ENCODE results near the gene MRPS27.
"Not testable (repeated sequence)": the region's sequence is repeated elsewhere in the genome, so short reads cannot be mapped to it uniquely, and the experiment has no call there.

Gene MRPS27

DNA sequence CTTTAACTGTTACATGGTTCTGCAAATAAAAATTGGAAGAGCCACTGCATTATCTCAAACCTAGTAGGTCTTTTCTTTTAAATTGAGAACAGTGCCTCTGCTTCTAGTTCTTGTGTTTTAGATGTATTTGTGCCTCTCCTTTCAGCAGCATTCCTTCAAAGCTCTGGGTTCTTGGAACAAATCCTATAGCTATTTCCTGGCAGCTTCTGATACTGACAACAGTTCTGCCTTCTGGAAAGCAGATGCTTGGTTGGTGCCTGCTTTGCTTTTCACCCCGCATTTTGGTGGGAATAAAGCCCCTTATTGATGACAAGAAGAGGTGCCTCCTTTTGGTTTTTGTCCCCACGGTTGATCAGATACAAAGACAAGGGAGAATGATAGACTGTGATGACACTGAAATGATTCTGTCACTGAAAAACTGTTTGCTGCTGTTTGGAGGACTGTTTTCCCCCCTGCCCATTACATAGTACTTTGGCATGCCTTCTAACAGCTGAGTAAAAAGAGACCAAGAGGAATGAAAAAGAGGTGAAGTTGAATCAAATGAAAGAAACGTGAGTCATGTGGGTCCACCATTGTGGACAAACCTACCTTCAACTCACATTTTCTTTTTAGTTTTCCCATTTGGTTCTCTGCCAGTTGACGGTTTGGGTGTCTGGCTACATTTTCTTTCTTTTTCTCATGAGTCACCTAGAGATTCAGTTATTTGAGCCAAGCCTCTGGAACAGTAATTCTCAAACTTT, 5.7 kb upstream of the MRPS27 start:
- no peak for DNase-seq (ENCODE audit: low read depth, low spot score)

DNA sequence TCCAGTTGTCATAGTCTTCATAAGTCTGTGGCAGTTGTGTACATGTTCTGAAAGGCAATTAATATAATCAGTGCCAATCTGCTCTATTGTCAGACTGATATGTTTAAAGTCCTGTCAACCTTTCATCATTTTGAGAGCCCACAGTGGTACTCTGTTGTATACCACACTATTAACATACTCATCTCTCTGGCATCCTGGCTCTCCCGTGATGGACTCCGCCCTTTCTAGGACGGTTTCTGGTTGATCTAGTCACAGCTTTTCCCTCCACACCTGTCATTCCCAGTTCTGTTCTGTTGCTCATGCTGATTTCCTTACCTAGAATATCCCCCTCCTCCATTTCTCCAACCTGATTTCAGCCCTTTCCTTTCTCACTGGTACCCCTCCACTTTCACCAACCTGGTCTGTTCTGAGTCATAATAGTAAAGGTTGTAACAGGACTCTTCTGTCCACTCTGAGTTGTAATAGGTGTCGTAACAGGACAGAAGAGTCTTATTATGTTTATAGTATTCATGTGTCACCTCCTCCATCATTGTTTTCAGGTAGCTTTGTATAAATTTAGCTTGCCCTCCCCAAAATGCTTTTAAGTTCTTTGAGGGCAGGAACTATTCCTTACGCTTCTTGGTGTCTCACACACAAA, 4.3 kb upstream of the MRPS27 start:
- no peak for DNase-seq (ENCODE audit: low read depth, low spot score)

DNA sequence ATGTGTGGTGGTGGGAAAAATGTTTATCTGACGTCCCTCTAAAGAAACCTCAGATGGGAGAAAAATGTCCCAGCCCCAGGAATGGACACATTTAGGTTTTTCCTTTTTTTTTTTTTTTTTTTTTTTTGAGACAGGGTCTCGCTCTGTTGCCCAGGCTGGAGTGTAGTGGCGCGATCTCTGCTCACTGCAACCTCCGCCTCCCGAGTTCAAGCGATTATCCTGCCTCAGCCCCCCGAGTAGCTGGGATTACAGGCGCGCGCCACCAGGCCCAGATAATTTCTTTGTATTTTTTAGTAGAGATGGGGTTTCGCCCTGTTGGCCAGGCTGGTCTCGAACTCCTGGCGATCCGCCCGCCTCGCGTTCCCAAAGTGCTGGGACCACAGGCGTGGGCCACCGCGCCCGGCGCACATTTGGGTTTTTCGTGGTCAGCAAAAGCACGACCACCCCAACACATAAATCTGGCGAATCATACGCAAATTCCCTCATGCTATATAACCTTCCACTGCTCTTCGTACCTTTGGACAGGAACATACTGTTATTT, 535 bp downstream of the MRPS27 start:
- not testable (repeated sequence) for DNase-seq (ENCODE audit: low read depth, low spot score)

DNA sequence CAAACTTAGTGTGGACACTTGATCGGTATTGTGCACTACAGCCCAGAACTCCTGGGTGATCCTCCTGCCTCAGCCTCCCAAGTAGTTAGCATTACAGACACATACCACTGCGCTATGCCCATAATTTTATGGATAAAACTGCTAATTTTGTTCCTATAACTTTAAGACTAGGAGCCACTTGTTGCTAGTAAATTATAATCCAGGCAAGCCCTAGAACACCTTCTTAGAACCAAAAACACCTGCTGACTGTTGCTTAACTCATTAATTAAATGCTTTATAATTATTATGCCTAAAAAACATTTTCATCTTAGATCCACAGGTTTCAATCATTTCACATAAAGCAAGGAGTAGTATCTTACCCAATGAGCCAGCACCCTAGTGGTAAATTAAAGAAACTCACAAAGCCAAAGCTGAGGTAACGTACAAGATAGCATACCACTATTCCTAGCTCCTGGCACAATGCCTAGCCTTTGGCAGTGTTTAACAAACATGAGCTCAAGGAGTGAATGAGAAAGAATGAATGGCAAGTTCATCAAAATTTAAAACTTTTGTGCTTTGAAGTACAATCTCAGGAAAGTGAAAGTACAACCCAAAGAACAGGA, 5.4 kb downstream of the MRPS27 start:
- DNase-seq (ENCODE audit: low read depth, low spot score): no peak

DNA sequence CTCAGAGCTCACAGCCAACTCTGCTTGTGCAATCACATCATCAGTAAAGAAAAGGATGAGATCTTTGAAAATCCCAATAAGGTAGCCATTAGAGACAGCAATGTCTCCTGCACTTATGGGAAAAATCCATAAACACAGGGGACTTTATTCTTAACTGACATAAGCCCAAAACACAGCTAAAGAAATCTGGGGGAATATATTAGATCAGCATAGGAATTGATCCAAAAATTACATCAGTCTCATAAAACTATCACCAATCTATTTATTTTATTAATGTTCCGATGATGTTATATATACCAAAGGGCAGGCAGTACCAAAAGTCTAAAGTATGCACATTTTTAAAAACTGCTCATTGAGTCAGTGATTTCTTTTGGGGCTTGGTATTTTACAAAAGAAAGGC, 6.9 kb downstream of the MRPS27 start:
- DNase-seq (ENCODE audit: low read depth, low spot score): no peak

DNA sequence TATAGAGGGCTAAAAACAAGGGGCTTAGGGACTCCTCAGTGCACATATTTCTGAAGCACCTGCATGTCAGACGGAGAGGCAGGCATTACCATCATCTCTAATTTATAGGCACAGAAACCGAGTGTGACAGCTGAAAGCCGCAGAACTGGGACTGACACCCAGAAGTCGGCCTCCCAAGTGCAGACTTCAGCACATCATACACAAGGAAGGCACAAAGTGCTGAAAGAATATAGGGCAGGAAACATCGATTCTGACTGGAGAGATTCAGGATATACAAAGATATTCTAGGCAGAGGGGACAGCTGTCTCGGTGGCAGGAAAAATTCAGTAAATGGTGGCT, 11.2 kb downstream of the MRPS27 start:
- DNase-seq (ENCODE audit: low read depth, low spot score): no peak

DNA sequence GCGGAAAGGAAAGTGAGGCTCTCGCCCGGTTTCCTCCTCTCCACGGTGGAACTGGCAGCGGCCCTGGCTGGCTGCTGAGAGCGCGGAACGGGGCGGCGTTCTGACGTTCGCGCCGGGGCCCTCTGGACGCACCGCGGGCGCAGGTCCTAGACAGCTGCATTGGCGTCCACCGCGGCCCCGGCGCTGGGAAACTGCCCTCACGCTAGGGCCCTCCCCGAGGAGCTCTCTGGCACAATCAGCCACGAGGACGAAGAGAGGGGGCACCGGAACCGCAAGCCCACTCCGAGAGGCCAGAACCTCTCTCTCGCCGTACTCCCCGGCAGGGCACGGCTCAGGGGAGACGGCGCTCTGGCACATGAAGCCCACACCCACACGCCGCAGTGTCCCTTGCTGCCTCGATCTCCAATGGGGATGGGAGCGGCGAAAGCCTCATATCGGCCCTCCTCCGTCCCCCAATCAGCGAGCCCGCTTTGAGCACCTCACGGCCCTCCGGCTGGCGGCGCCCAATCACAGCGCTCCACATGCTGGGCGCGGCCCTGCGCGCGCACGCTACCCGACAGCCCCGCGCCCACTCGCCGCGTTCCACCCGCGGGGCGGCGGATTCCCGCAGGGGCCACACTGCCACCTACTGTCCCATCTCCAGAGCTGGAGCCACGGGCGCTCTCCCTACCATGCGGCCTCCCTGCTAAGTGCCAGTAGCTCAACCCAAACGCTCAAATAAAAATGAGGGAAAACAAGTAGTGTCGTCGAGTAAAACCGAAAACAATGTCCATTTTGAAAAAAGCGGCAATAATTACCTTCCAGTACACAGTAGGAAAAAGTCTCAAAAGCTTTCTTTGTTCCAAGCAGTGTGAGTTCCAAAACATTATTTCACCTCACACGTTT, 11.8 kb downstream of the MRPS27 start:
- peak; percentile 90 for DNase-seq (ENCODE audit: low read depth, low spot score)

DNA sequence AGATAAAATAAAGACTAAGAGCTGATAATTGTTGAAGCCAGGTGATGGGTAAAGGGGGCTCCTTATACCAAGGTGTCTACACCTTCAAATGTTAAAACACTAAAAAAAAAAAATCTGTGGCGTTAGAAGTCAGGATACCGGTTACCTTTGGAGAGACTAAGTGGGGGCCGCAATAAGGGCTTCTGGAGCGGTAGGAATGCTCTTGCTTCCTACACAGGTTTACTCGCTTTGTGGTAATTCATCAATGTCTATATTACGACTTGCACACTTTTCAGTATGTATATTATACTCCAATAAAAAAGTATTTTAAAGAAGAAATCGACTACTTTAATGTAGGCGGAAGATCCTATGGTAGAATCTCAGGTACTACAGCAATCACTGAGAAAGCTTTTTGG, 12.5 kb downstream of the MRPS27 start:
- no peak for DNase-seq (ENCODE audit: low read depth, low spot score)

DNA sequence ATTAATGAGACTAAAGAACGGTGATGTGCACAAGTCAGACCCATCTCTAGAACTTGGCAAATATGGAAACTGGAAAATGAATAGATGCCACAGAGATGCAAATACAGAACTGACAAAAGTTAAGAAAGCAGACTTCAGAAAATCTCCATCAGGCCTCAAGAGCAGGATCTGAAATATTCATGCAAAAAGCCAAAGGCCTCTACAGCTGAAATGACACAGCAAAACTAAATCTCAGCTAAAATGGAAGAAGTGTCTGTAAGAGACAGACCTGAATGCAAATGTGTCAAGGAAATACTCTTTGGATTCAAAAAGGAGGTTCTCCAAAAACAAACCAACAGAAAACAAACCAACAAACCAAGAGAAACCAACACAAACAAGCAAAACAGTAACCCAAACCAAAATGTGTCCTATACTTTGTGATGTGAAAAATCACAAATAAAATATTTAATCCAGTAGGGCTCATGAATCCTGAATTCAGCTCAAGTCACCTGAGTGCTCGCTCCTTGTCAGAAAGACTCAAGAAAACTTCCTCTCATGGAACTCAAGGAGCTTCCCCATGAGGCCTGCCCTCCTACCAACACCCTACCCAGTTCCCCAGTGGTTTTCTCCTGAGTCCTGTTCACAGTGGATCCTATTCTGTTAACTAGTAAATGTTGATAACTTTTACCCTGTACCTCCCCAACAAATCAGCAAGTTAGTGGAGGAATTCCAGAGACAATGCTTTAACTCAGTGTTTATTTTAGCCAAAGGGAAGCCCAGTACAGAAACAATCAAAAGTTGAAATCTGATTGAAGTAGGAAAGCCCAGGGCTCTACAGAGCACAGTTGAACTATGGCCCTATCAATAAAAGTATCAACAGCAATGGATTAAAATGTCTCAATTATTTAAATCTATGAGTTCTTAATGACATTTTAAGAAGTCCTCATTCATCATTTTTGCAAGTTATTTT, 14.6 kb downstream of the MRPS27 start:
- DNase-seq (ENCODE audit: low read depth, low spot score): no peak

DNA sequence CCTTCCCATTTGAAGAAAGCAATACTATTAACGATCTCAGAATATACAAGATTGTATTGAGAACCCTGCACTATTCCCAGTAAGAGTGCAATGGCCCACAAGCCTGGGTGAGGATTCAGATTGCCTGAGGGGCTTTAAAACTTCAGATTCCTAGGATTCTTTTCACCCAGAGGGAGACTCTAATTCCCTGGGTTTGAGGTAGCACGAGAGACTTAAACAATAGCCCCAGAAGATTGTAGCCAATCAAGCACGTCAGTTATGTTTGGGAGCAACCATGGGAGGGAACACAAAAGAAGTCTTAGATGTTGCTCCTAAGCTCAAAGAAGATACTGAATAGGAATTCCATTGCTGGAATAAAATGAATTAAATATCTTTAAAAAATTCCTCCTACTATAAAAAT, 17.9 kb downstream of the MRPS27 start:
- no peak for DNase-seq (ENCODE audit: low read depth, low spot score)

DNA sequence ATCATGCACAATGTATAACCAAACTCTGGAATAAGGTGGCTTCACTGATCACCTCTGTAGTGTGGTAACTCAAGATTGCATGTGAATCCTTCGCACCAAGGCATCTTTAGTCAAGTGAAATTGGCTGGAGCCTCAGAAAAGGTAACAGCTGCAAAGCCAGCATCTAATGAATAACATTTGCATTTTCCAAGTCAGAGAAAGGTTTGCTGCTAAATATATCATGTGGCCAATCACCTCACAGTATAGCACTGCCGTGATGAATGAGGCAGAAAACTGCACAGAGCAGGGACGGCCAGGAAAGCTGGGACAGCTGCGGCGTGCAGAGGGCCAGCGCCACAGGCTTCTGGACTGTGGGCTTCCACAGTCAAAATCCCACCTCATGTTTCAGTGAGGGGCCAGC, 18.5 kb downstream of the MRPS27 start:
- no peak for DNase-seq (ENCODE audit: low read depth, low spot score)

DNA sequence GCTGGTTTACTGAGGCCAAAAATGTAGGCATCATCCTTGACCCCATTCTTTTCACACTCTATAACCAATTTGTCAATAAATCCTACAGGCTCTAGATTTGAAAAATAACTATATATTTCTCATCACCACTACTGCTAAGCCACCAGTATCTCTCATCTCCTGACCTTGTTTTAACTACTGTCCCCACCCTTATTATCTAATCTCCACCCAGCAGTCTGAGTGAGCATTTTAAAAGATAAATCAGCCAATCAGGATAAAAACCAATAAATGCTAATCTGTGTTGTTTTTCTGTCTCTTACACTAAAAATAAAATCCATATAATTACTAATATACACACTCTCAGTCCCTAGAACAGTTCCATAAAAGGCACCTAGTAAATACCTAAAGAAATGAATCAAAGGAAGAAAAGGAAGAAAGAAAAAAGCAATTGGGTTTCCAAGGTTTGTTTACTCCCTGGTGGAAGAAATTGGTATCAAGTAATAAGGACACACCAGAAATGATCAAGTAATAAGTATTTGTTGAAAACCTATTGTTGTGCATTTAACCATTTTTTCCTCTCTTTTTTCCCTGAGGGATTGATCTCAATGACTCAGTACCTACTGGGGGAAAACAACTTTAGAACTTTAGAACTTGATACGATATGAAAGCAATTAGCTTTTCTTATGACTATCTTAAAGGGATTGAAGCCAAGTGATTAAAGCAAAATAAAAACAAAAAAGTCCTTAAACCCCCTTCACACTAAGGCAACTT, 19.3 kb downstream of the MRPS27 start:
- no peak for DNase-seq (ENCODE audit: low read depth, low spot score)

DNA sequence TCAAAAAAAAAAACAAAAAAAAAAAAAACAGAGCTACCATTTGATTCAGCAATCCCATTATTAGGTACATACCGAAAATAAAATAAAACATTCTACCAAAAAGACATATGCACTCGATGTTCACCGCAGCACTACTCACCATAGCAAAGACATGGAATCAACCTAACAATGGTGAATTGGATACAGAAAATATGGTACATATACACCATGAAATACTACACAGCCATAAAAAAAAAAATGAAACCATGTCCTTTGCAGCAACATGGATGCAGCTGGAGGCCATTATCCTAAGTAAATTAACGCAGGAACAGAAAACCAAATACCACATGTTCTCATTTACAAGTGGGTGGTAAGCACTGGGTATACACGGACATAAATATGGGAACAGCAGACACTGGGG, 21.3 kb downstream of the MRPS27 start:
- no peak for DNase-seq (ENCODE audit: low read depth, low spot score)

DNA sequence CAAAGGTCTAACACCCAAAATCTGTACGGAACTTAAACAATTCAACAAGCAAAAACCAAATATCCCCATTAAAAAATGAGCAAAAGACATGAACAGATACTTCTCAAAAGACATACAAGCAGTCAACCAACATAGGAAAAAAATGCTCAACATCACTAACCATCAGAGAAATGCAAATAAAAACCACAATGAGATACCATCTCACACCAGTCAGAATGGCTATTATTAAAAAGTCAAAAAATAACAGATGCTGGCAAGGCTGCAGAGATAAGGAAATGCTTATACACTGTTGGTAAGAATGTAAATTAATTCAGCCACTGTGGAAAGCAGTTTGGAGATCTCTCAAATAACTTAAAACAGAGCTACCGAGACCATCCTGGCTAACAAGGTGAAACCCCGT, 21.9 kb downstream of the MRPS27 start:
- not testable (repeated sequence) for DNase-seq (ENCODE audit: low read depth, low spot score)

DNA sequence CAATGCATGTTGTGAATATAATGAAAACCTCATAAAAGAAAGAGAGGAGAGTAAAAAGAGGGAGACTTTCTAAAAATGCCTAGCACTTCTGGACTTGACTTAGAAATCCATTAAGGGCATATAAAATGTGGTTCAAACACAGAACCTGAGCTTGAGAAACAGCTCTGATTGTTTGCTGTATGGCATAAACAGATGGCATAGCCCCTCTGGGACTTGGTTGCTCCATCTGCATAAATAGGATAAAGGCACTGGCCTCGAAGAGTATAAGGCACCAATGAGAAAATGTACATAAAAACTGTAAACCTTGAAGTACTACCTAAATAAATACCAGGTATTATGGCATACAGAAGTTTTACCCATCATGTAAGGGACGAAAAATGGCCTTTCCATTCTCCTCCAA, 23.8 kb downstream of the MRPS27 start:
- no peak for DNase-seq (ENCODE audit: low read depth, low spot score)

DNA sequence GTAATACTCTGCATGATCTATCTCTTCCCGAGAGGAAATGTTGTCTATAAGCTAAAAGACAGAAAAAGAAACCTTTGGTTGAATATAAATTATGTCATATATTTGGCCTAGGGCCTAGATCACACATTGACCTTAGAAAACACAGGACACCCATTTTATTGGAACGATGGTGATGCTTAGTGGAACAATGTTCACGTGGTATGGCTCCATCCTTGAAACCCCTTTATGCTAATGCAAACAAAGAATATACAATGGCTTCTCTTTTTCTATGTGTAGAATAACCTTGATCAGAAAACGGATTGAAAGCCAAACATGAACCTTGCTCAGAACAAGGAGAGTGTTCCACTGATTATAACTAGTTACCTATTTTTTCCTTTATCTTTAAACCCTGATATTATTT, 24.5 kb downstream of the MRPS27 start:
- no peak for DNase-seq (ENCODE audit: low read depth, low spot score)

DNA sequence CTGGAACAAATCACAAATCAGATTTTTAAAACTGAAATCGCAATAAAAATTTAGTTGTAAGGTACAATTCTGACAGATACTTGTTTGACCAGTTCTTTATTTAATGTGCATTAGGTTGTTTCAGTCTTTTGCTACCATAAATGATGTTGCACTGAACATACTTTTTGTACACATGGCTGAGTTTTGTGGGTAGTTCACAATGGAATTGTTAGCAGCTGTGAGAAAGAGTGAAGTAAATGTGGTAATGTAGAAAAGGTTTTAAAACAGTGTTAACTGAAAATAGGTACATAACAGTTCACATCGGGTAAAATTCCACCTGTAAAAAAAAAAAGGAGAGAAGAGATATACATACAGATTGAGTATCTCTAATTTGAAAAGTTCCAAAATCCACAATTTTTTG, 25.6 kb downstream of the MRPS27 start:
- no peak for DNase-seq (ENCODE audit: low read depth, low spot score)

DNA sequence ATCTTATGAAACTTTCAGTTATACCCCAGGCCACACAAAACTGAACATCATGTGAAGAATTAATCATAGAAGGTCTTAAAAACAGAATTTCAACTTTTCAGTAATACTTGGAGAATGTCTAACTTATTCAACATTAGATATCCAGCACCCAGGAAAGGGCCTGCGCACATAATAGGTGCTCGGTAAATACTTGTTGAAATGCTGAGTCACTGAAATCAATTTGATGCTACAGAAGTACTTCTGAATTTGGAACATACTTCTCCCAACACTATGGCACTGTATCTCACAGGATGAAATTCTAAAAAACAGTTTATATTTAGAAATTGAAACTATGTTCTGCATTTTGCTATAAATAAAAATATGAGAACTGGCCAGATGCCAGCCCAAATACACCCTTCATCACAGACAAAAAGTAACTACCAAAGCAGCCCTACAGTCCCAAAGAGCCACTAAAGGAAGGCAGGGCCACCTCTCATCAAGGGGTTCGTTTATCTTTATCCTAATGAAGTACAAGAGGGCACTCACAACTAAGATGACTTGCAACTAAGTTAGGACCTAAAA, 26.5 kb downstream of the MRPS27 start:
- no peak for DNase-seq (ENCODE audit: low read depth, low spot score)

DNA sequence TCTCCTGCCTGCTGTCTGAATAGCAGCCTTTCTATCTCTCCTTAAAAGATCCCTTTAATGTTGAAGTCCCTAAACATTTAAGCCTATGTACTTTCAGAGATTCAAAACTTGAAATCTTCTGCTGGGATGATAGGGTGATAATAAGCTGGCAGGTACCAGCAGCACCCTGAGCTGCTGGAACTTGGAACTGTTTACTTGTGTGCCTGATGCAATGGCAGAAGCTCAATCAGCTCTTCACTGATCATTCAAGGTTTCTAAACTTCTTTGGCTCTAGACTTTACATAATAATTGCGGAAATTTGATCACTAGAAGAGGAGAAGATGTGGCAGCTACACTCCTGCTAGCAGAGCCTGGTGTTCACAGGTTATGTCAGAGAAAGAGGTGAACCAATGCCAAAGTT, 27.6 kb downstream of the MRPS27 start:
- DNase-seq (ENCODE audit: low read depth, low spot score): no peak

DNA sequence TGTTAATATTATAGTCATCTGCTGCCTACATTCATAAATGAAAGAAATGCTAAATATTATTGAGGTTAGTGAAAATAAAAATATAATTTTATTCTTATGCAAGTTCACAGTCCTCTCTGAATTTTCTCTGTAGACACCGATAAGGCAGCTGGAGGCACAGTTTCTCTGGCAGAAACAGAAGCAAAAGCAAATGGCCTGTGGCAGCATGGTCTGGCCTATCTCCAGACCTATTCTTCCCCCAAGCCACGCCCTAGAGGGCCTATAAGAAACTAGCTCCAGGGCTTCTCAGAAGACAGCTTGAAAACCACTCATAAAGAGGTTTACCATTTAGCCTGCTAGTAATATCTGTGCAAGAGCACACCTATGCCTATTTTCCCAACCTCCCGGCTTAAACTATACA, 28.4 kb downstream of the MRPS27 start:
- DNase-seq (ENCODE audit: low read depth, low spot score): no peak

Data from activated CD4-positive, CD25-positive, alpha-beta regulatory T cell treated with anti-CD3 and anti-CD28 coated beads, Interleukin-2, amount 50 U/mL, for 16 hours (primary cell).